Fibroblast of skin of left quadriceps (primary cell): ENCODE measurements around the gene PWWP2A.
A peak's percentile ranks its signal among the peaks of the same experiment; 100 is the strongest.

Source experiments
- DNase-seq, 2 experiments: peaks; one replicate each; pipeline ENCODE4 v3.0.0-alpha.2; 2013; ENCODE audit warnings: low read depth in 2 of 2

Gene PWWP2A

GRCh38 chr5:160133071-160133917 lies 14.0 kb upstream of the PWWP2A start:
- no peak for DNase-seq

GRCh38 chr5:160129841-160130240 lies 10.6 kb upstream of the PWWP2A start:
- no peak for DNase-seq

DNA sequence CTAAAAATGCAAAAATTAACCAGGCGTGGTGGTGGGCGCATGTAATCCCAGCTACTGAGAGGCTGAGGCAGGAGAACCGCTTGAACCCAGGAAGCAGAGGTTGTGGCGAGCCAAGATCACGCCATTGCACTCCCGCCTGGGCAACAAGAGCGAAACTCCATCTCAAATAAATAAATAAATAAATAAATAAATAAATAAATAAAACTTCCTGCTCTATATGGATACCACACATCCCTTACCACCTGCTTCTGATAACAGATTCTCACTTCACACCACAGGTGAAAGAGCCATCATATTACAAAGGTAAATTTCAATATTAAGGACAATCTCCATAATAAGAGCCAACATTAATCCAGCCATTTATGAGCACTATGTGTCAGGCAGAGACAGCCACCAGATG lies 9.4 kb upstream of the PWWP2A start:
- no peak for DNase-seq

DNA sequence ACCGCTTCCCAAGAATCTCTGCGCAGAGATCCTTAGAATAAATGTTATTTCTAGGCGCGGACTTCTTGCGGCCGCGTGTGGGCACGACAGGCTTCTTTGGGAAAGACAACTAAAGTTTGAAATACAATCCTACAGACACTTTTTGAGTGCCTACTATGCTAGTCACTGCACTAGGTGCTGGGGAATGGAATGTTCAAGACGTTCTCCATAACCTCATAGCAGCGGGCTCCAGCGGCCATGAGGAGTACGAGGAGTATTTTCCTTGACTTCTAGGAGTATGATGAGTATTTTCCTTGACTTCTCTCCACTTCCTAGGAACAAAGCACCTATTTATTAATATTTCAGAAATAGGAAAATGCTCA lies 636 bp upstream of the PWWP2A start:
- no peak for DNase-seq

DNA sequence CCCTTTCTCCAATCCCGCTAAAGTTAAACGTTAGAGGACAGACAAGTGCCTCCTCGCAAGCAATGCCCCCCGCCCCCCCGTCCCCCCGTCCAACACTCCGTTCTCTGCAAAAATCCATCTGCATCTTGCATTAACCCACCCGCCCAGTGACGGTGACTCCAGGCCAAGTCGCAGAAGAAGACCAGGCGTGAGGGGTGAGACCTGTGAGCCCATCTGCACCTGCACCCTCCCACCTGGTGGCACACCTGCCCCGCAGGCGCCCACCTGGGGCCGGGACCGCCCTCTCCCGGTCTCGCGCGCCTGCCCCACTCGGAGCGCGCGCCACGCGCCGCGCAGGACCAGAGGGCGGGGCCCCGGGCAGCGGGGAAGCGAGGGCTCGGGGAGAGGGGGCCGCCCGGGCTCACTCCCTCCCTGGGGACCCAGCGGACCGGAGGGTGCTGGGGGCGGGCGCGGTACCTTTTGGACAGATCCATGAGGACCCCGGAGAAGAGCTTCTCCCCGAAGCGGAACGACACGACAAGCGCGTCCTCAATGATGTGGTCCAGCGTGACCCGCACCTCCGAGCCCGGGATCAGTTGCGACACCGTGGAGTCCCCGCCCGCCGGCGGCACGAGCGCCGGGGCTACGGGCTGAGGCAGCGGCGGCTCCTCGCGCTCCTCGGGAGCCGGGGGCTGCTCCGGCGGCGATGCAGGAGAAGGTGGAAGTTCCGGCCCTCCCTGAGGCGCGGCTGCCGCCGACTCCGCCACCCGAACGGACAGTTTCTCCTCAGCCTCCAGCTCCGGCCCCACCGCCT lies 705 bp downstream of the PWWP2A start:
- DNase-seq = no peak

- DNase-seq = no peak
These were observed 2.3 kb downstream of the PWWP2A start for GRCh38 chr5:160116991-160117390.

DNA sequence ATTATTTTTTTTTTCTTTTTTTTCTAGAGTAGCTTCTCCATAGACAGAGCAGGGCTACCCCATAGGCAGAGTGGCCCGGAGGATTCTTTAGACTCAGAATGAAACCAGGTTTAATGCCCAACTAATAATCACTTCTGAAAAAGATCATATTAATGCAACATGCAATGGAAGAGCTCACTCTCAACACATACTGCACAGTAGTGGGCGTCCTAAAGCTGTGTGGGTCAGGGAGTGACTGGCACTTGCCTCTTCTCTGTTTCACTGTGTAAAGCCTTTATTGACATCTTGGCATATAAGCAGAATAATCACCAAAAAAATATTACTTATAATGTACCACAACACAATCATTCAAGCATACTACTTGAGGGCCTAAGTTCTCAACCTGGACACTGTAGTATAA lies 11.1 kb downstream of the PWWP2A start:
- no peak for DNase-seq

DNA sequence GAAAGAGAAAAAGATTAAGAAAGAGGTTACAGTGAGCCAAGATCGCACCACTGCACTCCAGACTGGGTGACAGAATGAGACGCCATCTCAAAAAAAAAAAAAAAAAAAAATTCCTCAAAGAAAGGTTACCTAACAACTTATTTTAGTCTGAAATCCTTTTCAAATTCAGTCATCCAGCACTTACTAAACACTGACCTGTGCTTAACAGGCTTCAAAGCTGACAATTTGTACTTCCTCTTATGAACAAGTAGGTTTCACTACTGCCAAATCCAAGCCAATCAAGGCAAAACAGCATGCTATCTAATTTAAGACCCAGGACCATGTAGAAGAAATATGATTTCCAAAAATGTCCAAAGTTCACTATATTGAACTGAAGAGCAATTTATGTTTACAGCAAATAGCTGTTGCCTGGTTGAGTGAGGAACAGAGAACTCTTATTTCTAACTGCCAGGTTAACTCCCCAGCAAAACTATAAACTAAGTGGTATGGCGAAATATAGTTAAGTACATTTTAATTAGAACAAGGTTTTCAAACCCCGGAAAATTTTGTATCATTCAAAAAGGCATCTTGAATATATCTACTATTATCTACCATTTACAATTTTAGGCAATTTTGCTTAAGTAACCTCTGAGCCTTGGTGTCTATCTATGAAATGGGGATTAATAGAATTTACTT lies 13.4 kb downstream of the PWWP2A start:
- DNase-seq = no peak

DNA sequence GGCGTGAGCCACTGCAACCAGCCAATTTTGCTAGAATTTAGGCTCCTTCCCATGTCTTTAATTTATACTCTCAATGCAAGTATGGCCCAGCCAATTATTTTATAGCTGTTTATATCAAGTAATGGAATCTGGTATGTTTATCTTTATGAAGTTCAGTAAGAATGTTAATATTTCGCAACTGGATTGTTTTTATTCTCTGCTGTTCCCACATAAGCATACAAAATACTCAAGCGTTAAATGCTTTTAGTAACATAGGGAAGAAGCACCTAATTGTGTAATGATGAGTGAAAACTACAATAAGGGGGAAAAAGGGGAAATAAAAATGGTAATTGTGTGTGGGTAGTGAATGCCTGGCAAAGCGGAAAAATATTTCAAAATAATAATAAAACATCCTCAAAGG lies 21.3 kb downstream of the PWWP2A start:
- DNase-seq = peak; percentile 52 to 54

GRCh38 chr5:160096178-160096577 lies 23.1 kb downstream of the PWWP2A start:
- DNase-seq = no peak

- no peak for DNase-seq
These were observed 26.1 kb downstream of the PWWP2A start for GRCh38 chr5:160092960-160093707.

- no peak for DNase-seq
These were observed 26.7 kb downstream of the PWWP2A start for GRCh38 chr5:160092514-160092913.

- no peak for DNase-seq
These were observed 29.2 kb downstream of the PWWP2A start for GRCh38 chr5:160090059-160090458.

DNA sequence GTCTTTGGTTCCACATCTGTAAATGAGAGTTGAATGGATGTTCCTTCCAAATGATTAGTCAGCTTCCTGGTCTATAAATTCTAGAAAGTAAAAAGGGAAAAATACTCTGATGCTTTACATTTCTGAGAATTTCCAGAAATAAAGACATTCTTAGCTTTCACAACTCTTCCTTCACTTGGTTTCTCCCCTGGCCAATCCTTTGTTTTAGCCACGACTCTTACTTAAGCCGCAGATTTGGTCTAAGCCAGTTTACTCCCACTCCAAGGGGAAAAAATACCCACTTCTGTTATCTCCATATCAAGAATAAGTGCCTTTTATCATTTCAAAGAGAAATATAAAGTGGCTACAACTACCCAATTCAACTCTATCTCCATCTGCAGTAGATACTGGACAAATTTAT lies 29.7 kb downstream of the PWWP2A start:
- DNase-seq = no peak

- DNase-seq = no peak
These were observed 30.4 kb downstream of the PWWP2A start for GRCh38 chr5:160088805-160089204.

DNA sequence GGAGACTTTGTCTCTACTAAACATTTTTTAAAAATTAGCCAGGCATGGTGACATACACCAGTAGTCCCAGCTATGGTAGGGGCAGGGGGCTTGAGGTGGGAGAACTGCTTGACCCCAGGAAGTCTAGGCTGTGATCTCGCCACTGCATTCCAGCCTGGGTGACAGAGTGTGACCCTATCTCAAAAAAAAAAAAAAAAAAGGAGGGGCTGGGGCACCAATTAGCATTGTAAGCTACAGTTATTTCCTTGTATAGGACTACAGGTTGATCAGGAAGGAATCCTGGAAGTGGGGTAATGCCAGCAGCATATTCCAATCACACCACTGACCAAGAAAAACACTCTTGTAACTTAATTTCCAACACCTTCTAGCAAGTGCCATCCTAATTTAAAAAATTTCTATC lies 32.1 kb downstream of the PWWP2A start:
- no peak for DNase-seq

GRCh38 chr5:160084144-160084543 lies 35.1 kb downstream of the PWWP2A start:
- no peak for DNase-seq

DNA sequence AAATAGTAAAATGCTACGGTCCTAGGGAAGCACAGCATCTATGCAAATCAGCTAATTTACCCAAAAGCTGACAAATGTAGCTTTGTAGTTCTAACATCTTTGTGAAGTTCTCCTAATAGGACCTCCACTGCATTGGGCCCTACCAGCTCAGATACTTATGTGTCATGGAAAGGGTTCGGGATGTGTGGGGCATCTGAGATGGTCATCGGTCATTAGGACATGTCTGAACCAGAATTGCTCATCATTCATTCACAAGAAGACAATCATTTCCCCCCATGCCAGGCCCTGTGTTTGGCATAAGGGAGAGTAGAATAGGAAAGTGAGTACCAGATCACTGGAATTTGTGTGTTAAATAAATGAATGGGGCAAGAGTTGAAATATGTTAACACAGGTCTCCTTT lies 35.7 kb downstream of the PWWP2A start:
- no peak for DNase-seq

- DNase-seq = peak; percentile 89 to 90
These were observed 36.4 kb downstream of the PWWP2A start for GRCh38 chr5:160082614-160083500.

DNA sequence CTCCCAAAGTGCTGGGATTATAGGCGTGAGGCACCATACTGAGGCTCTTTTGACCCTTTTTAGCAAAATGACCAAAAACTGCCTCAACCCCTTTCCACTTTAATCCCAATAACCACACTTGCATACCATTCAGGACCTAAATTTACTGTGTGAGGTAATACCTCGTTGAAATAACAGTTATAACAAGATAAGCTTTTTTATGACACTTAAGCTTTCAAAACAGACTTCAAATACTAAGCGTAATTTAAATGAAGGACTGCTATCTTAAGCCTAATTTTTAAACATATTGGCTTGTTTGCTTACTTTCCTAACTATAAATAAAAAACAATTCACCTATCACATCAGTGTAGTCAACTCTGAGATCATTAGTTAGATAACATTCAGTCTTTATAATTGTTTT lies 37.8 kb downstream of the PWWP2A start:
- DNase-seq = no peak

DNA sequence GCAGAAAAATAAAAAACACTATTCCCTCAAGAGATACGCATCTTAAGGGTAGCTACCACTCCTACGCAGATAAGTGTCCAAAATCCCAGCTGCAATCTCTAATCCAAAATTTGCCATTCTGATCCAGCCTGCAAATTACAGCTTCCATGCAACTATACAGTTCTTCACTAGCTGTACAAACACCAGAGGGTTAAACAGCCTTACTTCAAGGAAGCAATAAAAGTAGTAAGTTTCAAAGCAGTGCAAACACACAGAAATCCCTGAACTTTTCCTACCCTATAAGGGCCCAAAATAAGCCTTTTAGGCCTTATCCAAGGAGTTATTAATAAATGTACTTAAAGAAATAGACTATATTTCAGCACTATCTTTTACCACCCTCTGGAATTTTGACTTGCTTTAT lies 39.5 kb downstream of the PWWP2A start:
- no peak for DNase-seq
